HepG2 (cell line): Measurements from ENCODE around the gene CRKL. TPM values are rescaled to one million over a fixed set of nuclear protein-coding genes. Genes with fewer than 3 reads are reported as not detected.

ENCODE experiments used
- ATF1 ChIP-seq: IDR thresholded peaks from 2 replicates; pipeline ENCODE4 v1.6.1; 2016; ENCODE audit warnings: mild to moderate bottlenecking, control low read depth
- FOSL2 ChIP-seq: sonication (generic); formaldehyde crosslinking; IDR thresholded peaks from 2 replicates; pipeline ENCODE4 v1.4.0; 2020; ENCODE audit warnings: missing genetic modification reagents
- HOXD1 ChIP-seq: sonication (generic); formaldehyde crosslinking; IDR thresholded peaks from 2 replicates; pipeline ENCODE4 v1.5.0; 2020; ENCODE audit warnings: missing genetic modification reagents
- KMT2B ChIP-seq: IDR thresholded peaks from 2 replicates; pipeline ENCODE4 v1.6.1; 2016; ENCODE audit warnings: missing genetic modification reagents, missing compliant biosample characterization
- NCOR1 ChIP-seq: fragments of 200-600 bp; sonication (generic); IDR thresholded peaks from 2 replicates; pipeline ENCODE4 v1.7.0; 2017; ENCODE audit warnings: antibody characterized with exemption, low read length, borderline replicate concordance
- NFIC ChIP-seq: IDR thresholded peaks from 2 replicates; pipeline ENCODE4 v1.6.1; 2012; ENCODE audit warnings: mild to moderate bottlenecking, low read length, inconsistent platforms
- NONO ChIP-seq, 2 experiments: fragments of 450-650 bp in 1 of 2; sonication (generic) in 1 of 2; formaldehyde crosslinking in 1 of 2; IDR thresholded peaks in 1 of 2; conservative IDR thresholded peaks in 1 of 2; 2 replicates each; pipeline versions ENCODE4 v1.6.1 to v1.8.0; 2017 to 2022; ENCODE audit warnings: mild to moderate bottlenecking in 1 of 2, missing genetic modification reagents in 1 of 2, moderate library complexity in 1 of 2
- ZFP37 ChIP-seq: sonication (generic); formaldehyde crosslinking; IDR thresholded peaks from 2 replicates; pipeline ENCODE4 v1.4.0; 2020; ENCODE audit warnings: missing genetic modification reagents, borderline replicate concordance
- ZIK1 ChIP-seq: sonication (generic); formaldehyde crosslinking; IDR thresholded peaks from 2 replicates; pipeline ENCODE4 v1.5.0; 2020; ENCODE audit warnings: mild to moderate bottlenecking, low read depth, missing genetic modification reagents, borderline replicate concordance
- ZNF24 ChIP-seq: fragments of 450-650 bp; IDR thresholded peaks from 2 replicates; pipeline ENCODE4 v1.6.1; 2017; ENCODE audit warnings: antibody characterized with exemption, mild to moderate bottlenecking
- ZNF431 ChIP-seq: sonication (generic); formaldehyde crosslinking; IDR thresholded peaks from 2 replicates; pipeline ENCODE4 v1.9.0; 2022; ENCODE audit warnings: missing genetic modification reagents, low read depth, mild to moderate bottlenecking, borderline replicate concordance
- ZNF550 ChIP-seq: sonication (generic); formaldehyde crosslinking; IDR thresholded peaks from 2 replicates; pipeline ENCODE4 v1.4.0; 2020; ENCODE audit warnings: mild to moderate bottlenecking, missing genetic modification reagents, borderline replicate concordance
- ZNF841 ChIP-seq: sonication (generic); formaldehyde crosslinking; IDR thresholded peaks from 2 replicates; pipeline ENCODE4 v1.8.1; 2023; ENCODE audit warnings: missing genetic modification reagents, borderline replicate concordance
- polyA plus RNA-seq, 8 experiments: library from polyadenylated mRNA; depleted of rRNA in 3 of 8; stranded (reverse) in 7 of 8; unstranded in 1 of 8; fragments of >200 nt; fragmentation: Illumina TruSeq in 4 of 8; extraction: Trizol in 4 of 8; gene quantifications; 2 replicates each; pipeline versions ENCODE4 v1.2.1 to v1.2.3, GENCODE V29; 2011 to 2016; ENCODE audit warnings: low read depth in 4 of 8, missing spikeins in 1 of 8, mixed read lengths in 1 of 8; ENCODE audit not compliant: insufficient read depth in 1 of 8
- total RNA-seq, 5 experiments: library from RNA; depleted of rRNA; stranded (reverse); fragments of >200 nt; fragmentation: Illumina TruSeq; extraction: Trizol; gene quantifications; 2 replicates each; pipeline ENCODE4 v1.2.3, GENCODE V29; 2016; ENCODE audit warnings: low read depth in 1 of 5
- TF ChIP-seq, protein P1 (sequence below): sonication (generic); formaldehyde crosslinking; conservative IDR thresholded peaks from 2 replicates; pipeline ENCODE4 v1.4.0; 2020; ENCODE audit warnings: mild to moderate bottlenecking, missing genetic modification reagents, moderate library complexity
- TF ChIP-seq, protein P2 (sequence below): sonication (generic); formaldehyde crosslinking; IDR thresholded peaks from 2 replicates; pipeline ENCODE4 v1.8.1; 2023; ENCODE audit warnings: missing genetic modification reagents, inconsistent platforms, borderline replicate concordance
- TF ChIP-seq, protein P3 (sequence below): sonication (generic); formaldehyde crosslinking; IDR thresholded peaks from 2 replicates; pipeline ENCODE4 v1.4.0; 2020; ENCODE audit warnings: low read depth, missing genetic modification reagents
- TF ChIP-seq, protein P4 (sequence below): sonication (generic); formaldehyde crosslinking; IDR thresholded peaks from 2 replicates; pipeline ENCODE4 v1.5.1; 2020; ENCODE audit warnings: missing genetic modification reagents, mild to moderate bottlenecking, borderline replicate concordance

Gene CRKL
- total and polyA plus RNA-seq, 2 of the 13 experiments (the other 11 are each of a cell fraction or from before 2014, with no cell fraction given), result 37.4 to 60.6 TPM

DNA sequence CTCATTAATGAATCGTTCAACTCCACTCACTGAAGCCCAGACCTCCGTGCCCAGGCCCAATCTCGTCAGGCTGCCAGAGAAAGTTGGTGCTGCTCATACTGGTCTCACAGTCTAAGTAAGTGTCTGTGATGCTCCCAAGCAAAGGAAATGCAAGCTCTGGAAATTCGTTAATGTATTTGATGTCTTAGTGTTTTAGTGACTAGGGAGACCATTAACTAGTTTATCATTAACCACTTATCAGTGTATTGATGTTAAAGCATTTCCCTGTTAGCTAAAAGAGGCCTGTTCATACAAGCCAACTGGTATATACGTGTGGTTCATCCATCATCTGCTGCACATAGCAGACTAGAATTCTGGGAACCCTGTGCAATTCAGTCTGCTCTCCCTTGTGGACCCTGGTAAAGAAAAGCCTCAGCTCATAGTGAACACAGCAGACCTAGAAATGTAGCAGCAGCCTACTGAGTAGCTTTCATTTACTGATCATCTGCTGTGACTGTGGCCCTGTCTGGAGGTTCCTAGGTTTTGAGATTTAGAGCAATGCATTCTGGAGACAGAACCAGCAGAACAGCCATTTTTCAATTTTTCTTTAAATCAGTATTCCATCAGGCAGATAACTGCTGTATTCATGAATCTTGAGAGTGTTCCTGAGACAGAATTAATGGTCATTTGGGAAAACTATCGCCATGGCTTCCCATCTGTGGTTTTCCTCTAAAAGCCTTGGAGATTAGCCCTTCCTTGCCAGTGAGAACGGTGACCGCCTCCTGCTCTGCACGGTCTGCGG lies 34.1 kb downstream of the CRKL start (continued):
- TF ChIP-seq, protein P1, sequence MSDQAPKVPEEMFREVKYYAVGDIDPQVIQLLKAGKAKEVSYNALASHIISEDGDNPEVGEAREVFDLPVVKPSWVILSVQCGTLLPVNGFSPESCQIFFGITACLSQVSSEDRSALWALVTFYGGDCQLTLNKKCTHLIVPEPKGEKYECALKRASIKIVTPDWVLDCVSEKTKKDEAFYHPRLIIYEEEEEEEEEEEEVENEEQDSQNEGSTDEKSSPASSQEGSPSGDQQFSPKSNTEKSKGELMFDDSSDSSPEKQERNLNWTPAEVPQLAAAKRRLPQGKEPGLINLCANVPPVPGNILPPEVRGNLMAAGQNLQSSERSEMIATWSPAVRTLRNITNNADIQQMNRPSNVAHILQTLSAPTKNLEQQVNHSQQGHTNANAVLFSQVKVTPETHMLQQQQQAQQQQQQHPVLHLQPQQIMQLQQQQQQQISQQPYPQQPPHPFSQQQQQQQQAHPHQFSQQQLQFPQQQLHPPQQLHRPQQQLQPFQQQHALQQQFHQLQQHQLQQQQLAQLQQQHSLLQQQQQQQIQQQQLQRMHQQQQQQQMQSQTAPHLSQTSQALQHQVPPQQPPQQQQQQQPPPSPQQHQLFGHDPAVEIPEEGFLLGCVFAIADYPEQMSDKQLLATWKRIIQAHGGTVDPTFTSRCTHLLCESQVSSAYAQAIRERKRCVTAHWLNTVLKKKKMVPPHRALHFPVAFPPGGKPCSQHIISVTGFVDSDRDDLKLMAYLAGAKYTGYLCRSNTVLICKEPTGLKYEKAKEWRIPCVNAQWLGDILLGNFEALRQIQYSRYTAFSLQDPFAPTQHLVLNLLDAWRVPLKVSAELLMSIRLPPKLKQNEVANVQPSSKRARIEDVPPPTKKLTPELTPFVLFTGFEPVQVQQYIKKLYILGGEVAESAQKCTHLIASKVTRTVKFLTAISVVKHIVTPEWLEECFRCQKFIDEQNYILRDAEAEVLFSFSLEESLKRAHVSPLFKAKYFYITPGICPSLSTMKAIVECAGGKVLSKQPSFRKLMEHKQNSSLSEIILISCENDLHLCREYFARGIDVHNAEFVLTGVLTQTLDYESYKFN (CRISPR knock-in tag), result peak; percentile 76
- TF ChIP-seq ATF1, result peak; percentile 35; the same call in 1 of the 2 replicates
- TF ChIP-seq NFIC, result peak; percentile 26; the same call in 1 of the 2 replicates
- TF ChIP-seq, protein P2, sequence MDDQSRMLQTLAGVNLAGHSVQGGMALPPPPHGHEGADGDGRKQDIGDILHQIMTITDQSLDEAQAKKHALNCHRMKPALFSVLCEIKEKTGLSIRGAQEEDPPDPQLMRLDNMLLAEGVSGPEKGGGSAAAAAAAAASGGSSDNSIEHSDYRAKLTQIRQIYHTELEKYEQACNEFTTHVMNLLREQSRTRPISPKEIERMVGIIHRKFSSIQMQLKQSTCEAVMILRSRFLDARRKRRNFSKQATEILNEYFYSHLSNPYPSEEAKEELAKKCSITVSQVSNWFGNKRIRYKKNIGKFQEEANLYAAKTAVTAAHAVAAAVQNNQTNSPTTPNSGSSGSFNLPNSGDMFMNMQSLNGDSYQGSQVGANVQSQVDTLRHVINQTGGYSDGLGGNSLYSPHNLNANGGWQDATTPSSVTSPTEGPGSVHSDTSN (CRISPR knock-in tag), result no peak
- TF ChIP-seq ZNF841 (CRISPR knock-in tag), result no peak
- TF ChIP-seq ZNF431, result no peak
- TF ChIP-seq, protein P3, sequence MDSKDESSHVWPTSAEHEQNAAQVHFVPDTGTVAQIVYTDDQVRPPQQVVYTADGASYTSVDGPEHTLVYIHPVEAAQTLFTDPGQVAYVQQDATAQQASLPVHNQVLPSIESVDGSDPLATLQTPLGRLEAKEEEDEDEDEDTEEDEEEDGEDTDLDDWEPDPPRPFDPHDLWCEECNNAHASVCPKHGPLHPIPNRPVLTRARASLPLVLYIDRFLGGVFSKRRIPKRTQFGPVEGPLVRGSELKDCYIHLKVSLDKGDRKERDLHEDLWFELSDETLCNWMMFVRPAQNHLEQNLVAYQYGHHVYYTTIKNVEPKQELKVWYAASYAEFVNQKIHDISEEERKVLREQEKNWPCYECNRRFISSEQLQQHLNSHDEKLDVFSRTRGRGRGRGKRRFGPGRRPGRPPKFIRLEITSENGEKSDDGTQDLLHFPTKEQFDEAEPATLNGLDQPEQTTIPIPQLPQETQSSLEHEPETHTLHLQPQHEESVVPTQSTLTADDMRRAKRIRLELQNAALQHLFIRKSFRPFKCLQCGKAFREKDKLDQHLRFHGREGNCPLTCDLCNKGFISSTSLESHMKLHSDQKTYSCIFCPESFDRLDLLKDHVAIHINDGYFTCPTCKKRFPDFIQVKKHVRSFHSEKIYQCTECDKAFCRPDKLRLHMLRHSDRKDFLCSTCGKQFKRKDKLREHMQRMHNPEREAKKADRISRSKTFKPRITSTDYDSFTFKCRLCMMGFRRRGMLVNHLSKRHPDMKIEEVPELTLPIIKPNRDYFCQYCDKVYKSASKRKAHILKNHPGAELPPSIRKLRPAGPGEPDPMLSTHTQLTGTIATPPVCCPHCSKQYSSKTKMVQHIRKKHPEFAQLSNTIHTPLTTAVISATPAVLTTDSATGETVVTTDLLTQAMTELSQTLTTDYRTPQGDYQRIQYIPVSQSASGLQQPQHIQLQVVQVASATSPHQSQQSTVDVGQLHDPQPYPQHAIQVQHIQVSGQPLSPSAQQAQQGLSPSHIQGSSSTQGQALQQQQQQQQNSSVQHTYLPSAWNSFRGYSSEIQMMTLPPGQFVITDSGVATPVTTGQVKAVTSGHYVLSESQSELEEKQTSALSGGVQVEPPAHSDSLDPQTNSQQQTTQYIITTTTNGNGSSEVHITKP, result no peak
- TF ChIP-seq ZIK1 (CRISPR knock-in tag), result no peak
- no peak for TF ChIP-seq NONO (IDR thresholded peaks at IDR 0.05)
- 0 out of 2 replicates have a peak, but pooled peaks have one; percentile 18 for TF ChIP-seq NONO (CRISPR knock-in tag; conservative IDR thresholded peaks at IDR 0.05)
- TF ChIP-seq ZNF24, result no peak
- peak; percentile 91 for TF ChIP-seq HOXD1 (CRISPR knock-in tag)
- TF ChIP-seq ZNF550 (CRISPR knock-in tag), result no peak
- no peak; the same call in 1 of the 2 replicates for TF ChIP-seq FOSL2 (CRISPR knock-in tag)
- TF ChIP-seq, protein P4, sequence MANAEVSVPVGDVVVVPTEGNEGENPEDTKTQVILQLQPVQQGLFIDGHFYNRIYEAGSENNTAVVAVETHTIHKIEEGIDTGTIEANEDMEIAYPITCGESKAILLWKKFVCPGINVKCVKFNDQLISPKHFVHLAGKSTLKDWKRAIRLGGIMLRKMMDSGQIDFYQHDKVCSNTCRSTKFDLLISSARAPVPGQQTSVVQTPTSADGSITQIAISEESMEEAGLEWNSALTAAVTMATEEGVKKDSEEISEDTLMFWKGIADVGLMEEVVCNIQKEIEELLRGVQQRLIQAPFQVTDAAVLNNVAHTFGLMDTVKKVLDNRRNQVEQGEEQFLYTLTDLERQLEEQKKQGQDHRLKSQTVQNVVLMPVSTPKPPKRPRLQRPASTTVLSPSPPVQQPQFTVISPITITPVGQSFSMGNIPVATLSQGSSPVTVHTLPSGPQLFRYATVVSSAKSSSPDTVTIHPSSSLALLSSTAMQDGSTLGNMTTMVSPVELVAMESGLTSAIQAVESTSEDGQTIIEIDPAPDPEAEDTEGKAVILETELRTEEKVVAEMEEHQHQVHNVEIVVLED (CRISPR knock-in tag), result no peak
- TF ChIP-seq NCOR1, result peak; percentile 8; the same call in 1 of the 2 replicates
- TF ChIP-seq ZFP37 (CRISPR knock-in tag), result no peak
- no peak for TF ChIP-seq KMT2B (CRISPR knock-in tag)
